PC-3 (cell line): ENCODE measurements around the gene RANGAP1. TPM values are rescaled to one million over a fixed set of nuclear protein-coding genes. Genes with fewer than 3 reads are reported as not detected.
A peak's percentile ranks its signal among the peaks of the same experiment; 100 is the strongest.

Source experiments
- ATAC-seq: fragments of 200-7000 bp; cut with Tn5 transposase; 2 replicates; pipeline ENCODE4 v1.9.1; 2020; ENCODE audit warnings: mild to moderate bottlenecking, moderate library complexity
- BruUV-seq: library from RNA; stranded (reverse); fragments of 400-500 nt; replicated peaks from 2 replicates; lab custom pipeline; 2021; lab: Mats Ljungman, UMichigan
- CTCF ChIA-PET: fragments of 300-600 bp; sonication (Branson Sonifier 250); formaldehyde crosslinking; loops from one replicate; lab custom pipeline; 2022; ENCODE audit warnings: antibody characterized with exemption; lab: Charles Lee
- POLR2A ChIA-PET: fragments of 300-600 bp; sonication (Branson Sonifier 250); formaldehyde crosslinking; loops from one replicate; lab custom pipeline; 2022; ENCODE audit warnings: antibody characterized with exemption; ENCODE audit not compliant: unreplicated experiment; lab: Charles Lee
- DNase-seq: peaks from one replicate; pipeline ENCODE4 v3.0.0-alpha.2; 2015
- H2AFZ ChIP-seq: fragments of 300-600 bp; sonication (generic); 2 replicates; pipeline ENCODE4 v1.6.0; 2016; ENCODE audit warnings: antibody characterized with exemption, low read length
- H3F3A ChIP-seq: fragments of 300-600 bp; sonication (generic); one replicate; pipeline ENCODE4 v1.6.0; 2017; ENCODE audit warnings: antibody characterized with exemption, low read length, control low read depth, mild to moderate bottlenecking; ENCODE audit not compliant: unreplicated experiment
- H3K27ac ChIP-seq: fragments of 300-600 bp; sonication (generic); 2 replicates; pipeline ENCODE4 v1.5.1; 2016; ENCODE audit warnings: mild to moderate bottlenecking, low read length
- H3K27me3 ChIP-seq: fragments of 300-600 bp; sonication (generic); 2 replicates; pipeline ENCODE4 v1.6.1; 2016; ENCODE audit warnings: low read length, mixed read lengths
- H3K36me3 ChIP-seq: fragments of 300-600 bp; sonication (generic); 2 replicates; pipeline ENCODE4 v1.6.1; 2016; ENCODE audit warnings: low read depth, mixed run types, low read length, mixed read lengths
- H3K4me1 ChIP-seq: fragments of 300-600 bp; sonication (generic); 2 replicates; pipeline ENCODE4 v1.5.1; 2016; ENCODE audit warnings: low read length; ENCODE audit not compliant: insufficient read depth
- H3K4me2 ChIP-seq: fragments of 300-600 bp; sonication (generic); 2 replicates; pipeline ENCODE4 v1.6.0; 2016; ENCODE audit warnings: low read length
- H3K4me3 ChIP-seq: fragments of 300-600 bp; sonication (generic); 2 replicates; pipeline ENCODE4 v1.5.1; 2016; ENCODE audit warnings: mild to moderate bottlenecking, low read length, mixed read lengths
- H3K79me2 ChIP-seq: fragments of 300-600 bp; sonication (generic); 2 replicates; pipeline ENCODE4 v1.6.1; 2017; ENCODE audit warnings: low read length, mixed read lengths
- H3K9ac ChIP-seq: fragments of 300-600 bp; sonication (generic); 2 replicates; pipeline ENCODE4 v1.6.0; 2016; ENCODE audit warnings: mild to moderate bottlenecking, low read length
- H3K9me2 ChIP-seq: fragments of 300-600 bp; sonication (generic); replicated peaks from 2 replicates; pipeline ENCODE4 v1.6.1; 2016; ENCODE audit warnings: mixed run types, low read length, mixed read lengths
- H3K9me3 ChIP-seq: fragments of 300-600 bp; sonication (generic); 2 replicates; pipeline ENCODE4 v1.6.1; 2016; ENCODE audit warnings: low read length, mixed read lengths
- H4K20me1 ChIP-seq: fragments of 300-600 bp; sonication (generic); 2 replicates; pipeline ENCODE4 v1.6.1; 2016; ENCODE audit warnings: low read length, mixed read lengths
- CTCF ChIP-seq: fragments of 300-600 bp; sonication (generic); conservative IDR thresholded peaks from 2 replicates; pipeline ENCODE4 v1.5.1; 2017; ENCODE audit warnings: antibody characterized with exemption, low read depth, mild to moderate bottlenecking, low read length
- EZH2 ChIP-seq: fragments of 300-600 bp; sonication (generic); IDR thresholded peaks from one replicate; pipeline ENCODE4 v1.6.1; 2017; ENCODE audit warnings: antibody characterized with exemption, mild to moderate bottlenecking, low read length; ENCODE audit not compliant: unreplicated experiment
- EZH2phosphoT487 ChIP-seq: fragments of 300-600 bp; sonication (generic); IDR thresholded peaks from 2 replicates; pipeline ENCODE4 v1.6.1; 2018; ENCODE audit warnings: mild to moderate bottlenecking, antibody characterized with exemption, low read length, borderline replicate concordance
- intact Hi-C: fragments of 100-400 bp; cut with micrococcal nuclease; formaldehyde crosslinking; loops from 2 replicates; pipeline ENCODE4 v1.9.0; 2023
- microRNA-seq: library from miRNA; unstranded; fragments of <30 nt; microRNA quantifications from one replicate; pipeline ENCODE4 v1.1.0, GENCODE V29; 2020; ENCODE audit not compliant: unreplicated experiment
- total RNA-seq: library from RNA; depleted of rRNA; stranded (reverse); fragments of >200 nt; gene quantifications from 2 replicates; pipeline ENCODE4 v1.2.3, GENCODE V29; 2014; rRNA removed

Gene RANGAP1
- total RNA-seq, 1 experiment from 2014 or later, result 99.0 TPM

GRCh38 chr22:41197038-41197972, 88.7 kb downstream of the RANGAP1 start:
- Histone ChIP-seq H4K20me1 (no peaks in the 10 kb centered on the region), H3K9ac (no peak overlapping the region), H3K27ac (no peak overlapping the region), H3F3A (no peaks in the 10 kb centered on the region), H2AFZ (peak overlapping the region; percentile 98), H3K36me3 (no peaks in the 10 kb centered on the region), H3K9me2 (no peaks in the 10 kb centered on the region), H3K27me3 (no peaks in the 10 kb centered on the region), H3K4me2 (peak overlapping the region; percentile 99), H3K79me2 (no peaks in the 10 kb centered on the region), H3K4me1 (peaks cover 3% of the 10 kb centered on the region; the same call in 1 of the 2 replicates), H3K4me3 (peak overlapping the region; percentile 78), H3K9me3 (no peaks in the 10 kb centered on the region)
- BruUV-seq, result no TSS peak
- ATAC-seq, result peak; percentile 72
- peak; percentile 59 for DNase-seq
- TF ChIP-seq EZH2phosphoT487 (no peak), CTCF (no peak), EZH2 (no peak)
- intact Hi-C loops, result no loop called here
- ChIA-PET POLR2A (interaction anchor here (0.6 kb wide), 1 partner anchor 281 kb away, joined by 8 read pairs; no protein-coding TSS in a partner anchor), CTCF (interaction anchor here (1.0 kb wide), 1 partner anchor 41 kb away, joined by 17 read pairs; no protein-coding TSS in a partner anchor)

Small RNA genes lying within 50 kb of the gene (microRNA-seq; reads per million reads assigned to microRNA genes)
- not detected for gene MIR6889

Other genes starting within 250 kb of the RANGAP1 start
- gene EP300, start 193.6 kb downstream of the RANGAP1 start, total RNA-seq, result 17.8 and 20.7 TPM in 2 replicates
- 22.7 and 33.8 TPM in 2 replicates for gene L3MBTL2, start 80.9 kb downstream of the RANGAP1 start, total RNA-seq
- 0.63 and 1.2 TPM in 2 replicates for gene CHADL, start 45.3 kb downstream of the RANGAP1 start, total RNA-seq
- 34.8 and 40.5 TPM in 2 replicates for gene ZC3H7B, start 15.3 kb upstream of the RANGAP1 start, total RNA-seq
- 4.0 TPM in 2 replicates for gene TEF, start 95.8 kb upstream of the RANGAP1 start, total RNA-seq
- gene TOB2, start 160.6 kb upstream of the RANGAP1 start, total RNA-seq, result 12.8 and 13.5 TPM in 2 replicates
- 76.5 and 80.4 TPM in 2 replicates for gene PHF5A, start 182.5 kb upstream of the RANGAP1 start, total RNA-seq
- 118 and 130 TPM in 2 replicates for gene ACO2, start 182.9 kb upstream of the RANGAP1 start, total RNA-seq